Lower leg skin (tissue), 3 donors: ENCODE data around the gene HAUS7.

Source experiments
- POLR2A ChIP-seq, 2 donors: fragments of 450-650 bp; IDR thresholded peaks; one replicate each; pipeline ENCODE4 v1.6.1; 2016 to 2017; ENCODE audit warnings: antibody characterized with exemption in 2 of 2, mild to moderate bottlenecking in 1 of 2, moderate library complexity in 1 of 2
- TF ChIP-seq, protein P1 (sequence below), 3 donors: fragments of 450-650 bp; IDR thresholded peaks; one replicate each; pipeline ENCODE4 v1.5.1; 2016; ENCODE audit warnings: antibody characterized with exemption in 3 of 3, mild to moderate bottlenecking in 3 of 3, moderate library complexity in 2 of 3

DNA sequence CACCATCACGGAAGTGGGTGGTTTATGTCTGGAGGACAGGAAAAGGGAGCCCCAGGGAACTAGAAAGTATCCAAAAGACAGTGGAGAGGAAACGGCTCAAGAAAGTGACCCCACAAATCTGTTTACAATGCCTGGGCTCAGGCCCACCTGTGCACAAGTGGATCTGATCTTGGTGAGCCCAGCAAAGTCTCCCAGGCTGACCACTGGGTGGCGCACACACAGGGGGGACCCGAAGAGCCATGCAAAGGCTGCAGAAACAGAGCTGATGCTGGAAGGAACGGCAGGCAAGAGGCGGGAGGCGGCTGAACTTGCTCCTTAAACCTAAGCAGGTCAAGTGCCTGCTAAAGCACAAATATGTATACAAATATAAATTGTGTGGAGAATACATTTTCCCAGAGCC is 9.6 kb downstream of the HAUS7 start:
- TF ChIP-seq, protein P1, sequence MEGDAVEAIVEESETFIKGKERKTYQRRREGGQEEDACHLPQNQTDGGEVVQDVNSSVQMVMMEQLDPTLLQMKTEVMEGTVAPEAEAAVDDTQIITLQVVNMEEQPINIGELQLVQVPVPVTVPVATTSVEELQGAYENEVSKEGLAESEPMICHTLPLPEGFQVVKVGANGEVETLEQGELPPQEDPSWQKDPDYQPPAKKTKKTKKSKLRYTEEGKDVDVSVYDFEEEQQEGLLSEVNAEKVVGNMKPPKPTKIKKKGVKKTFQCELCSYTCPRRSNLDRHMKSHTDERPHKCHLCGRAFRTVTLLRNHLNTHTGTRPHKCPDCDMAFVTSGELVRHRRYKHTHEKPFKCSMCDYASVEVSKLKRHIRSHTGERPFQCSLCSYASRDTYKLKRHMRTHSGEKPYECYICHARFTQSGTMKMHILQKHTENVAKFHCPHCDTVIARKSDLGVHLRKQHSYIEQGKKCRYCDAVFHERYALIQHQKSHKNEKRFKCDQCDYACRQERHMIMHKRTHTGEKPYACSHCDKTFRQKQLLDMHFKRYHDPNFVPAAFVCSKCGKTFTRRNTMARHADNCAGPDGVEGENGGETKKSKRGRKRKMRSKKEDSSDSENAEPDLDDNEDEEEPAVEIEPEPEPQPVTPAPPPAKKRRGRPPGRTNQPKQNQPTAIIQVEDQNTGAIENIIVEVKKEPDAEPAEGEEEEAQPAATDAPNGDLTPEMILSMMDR (IDR thresholded peaks at IDR 0.05): no peak
- no peak for TF ChIP-seq POLR2A (IDR thresholded peaks at IDR 0.05)
